Measurements from ENCODE around the gene SENP1.

SENP1 gene

DNA sequence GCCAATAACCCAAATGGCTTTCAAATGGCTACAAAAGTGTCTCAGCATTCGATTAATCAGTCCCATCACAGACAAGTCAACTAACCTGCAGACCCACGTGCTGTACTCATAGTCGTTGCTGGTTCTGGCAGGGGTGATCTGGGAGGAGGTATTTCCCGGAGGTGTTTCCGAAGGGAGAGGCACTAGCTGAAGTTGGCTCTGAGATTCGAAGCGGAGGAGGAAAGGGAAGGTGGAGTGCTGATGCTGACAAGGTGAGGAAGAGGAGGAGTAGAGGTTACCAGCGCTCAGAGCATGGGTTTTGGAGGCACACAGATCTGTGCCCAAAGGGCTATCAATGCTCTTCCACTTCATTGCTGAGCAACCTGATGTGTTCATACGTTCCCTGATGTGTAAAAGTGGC, 81.1 kb downstream of the SENP1 start:
- H3K27ac ChIP-seq = no peak overlapping the region

GRCh38 chr12:48023386-48023785, 82.5 kb downstream of the SENP1 start:
- TF ChIP-seq CTCF (IDR thresholded peaks at IDR 0.05) = no peak
- TF ChIP-seq ZFX (IDR thresholded peaks at IDR 0.05; ENCODE audit: borderline replicate concordance) = no peak
- peak overlapping the region; percentile 87 for H3K27ac ChIP-seq

More for the DNA sequence above, 81.1 kb downstream of the SENP1 start:
- TF ChIP-seq CTCF (IDR thresholded peaks at IDR 0.05) = no peak
- no peak for TF ChIP-seq ZFX (IDR thresholded peaks at IDR 0.05; ENCODE audit: borderline replicate concordance)

- H3K27ac ChIP-seq = peak overlapping the region; percentile 87
- TF ChIP-seq ZFX (IDR thresholded peaks at IDR 0.05; ENCODE audit: borderline replicate concordance) = no peak
- TF ChIP-seq CTCF (IDR thresholded peaks at IDR 0.05) = no peak
Observed at GRCh38 chr12:48022676-48023385, 83.0 kb downstream of the SENP1 start.

DNA sequence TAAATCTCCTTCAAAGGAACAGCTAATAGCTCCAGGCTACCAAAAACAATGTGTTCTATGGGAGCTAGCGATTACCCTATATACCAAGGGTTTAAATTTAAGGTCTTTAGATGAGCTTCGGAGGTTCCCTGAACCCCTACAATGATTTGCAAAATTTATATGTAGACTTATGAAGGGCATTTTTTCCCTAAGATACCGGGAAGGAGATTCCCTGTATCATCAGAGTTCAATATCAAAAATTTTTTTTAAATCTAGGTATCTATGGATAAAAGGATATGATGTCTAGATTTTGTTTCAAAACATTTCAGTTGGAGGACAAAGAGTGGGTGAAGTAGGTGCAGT, 83.7 kb downstream of the SENP1 start:
- TF ChIP-seq ZFX (IDR thresholded peaks at IDR 0.05; ENCODE audit: borderline replicate concordance) (no peak), CTCF (IDR thresholded peaks at IDR 0.05) (no peak)
- peak overlapping the region; percentile 87 for H3K27ac ChIP-seq

GRCh38 chr12:48021485-48022179, 84.2 kb downstream of the SENP1 start:
- TF ChIP-seq CTCF (IDR thresholded peaks at IDR 0.05) (no peak), ZFX (IDR thresholded peaks at IDR 0.05; ENCODE audit: borderline replicate concordance) (no peak)
- peak overlapping the region; percentile 87 for H3K27ac ChIP-seq

DNA sequence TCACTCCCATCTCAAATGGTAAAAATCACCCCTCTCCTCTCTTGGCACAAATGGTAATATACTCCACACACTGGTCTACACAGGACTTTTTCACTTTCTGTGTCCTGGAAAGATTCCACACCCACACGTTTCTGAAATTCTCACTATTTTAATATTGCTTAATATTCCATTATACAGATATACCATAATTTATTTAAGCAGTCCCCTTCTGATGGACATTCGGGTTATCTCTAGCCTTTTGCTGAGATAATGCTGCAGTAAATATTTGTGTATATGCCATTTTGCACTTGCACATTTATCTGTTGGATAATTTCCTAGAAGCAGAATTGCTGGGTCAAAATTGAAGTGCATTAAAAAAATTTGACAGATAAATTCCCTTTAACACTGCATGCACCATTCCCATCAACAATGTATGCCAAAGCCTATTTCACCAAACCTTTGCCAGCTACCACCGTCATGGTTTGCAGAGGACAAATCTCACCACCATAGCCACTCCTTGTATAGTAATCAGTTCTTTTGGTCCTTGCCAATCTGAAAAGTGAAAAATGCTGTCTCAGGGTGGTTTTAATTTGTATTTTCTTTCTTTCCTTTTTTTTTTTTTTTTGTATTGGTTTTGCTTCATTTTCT, 86.1 kb downstream of the SENP1 start:
- H3K27ac ChIP-seq = no peak overlapping the region
- TF ChIP-seq ZFX (IDR thresholded peaks at IDR 0.05; ENCODE audit: borderline replicate concordance) (no peak), CTCF (IDR thresholded peaks at IDR 0.05) (no peak)

DNA sequence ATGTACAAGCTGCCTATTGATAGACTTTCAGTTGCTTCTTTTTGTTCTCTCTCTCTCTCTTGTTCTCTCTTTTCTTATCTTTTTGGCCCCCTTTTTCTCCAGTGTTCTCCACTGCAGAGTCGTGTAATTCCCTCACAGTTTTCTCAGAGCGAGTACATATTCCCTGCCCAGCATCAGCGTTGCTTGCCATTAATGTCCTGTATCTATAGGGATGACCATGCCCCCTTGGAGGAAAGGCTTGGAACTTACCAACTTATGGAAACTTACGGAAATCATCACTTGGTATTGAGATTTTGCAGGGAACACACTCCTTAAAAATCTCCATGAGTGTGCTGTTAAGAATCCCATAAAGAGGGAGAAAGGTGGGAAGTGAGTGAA, 87.3 kb downstream of the SENP1 start:
- H3K27ac ChIP-seq = no peak overlapping the region
- no peak for TF ChIP-seq CTCF (IDR thresholded peaks at IDR 0.05)
- TF ChIP-seq ZFX (IDR thresholded peaks at IDR 0.05; ENCODE audit: borderline replicate concordance) = no peak
